PC-3 (cell line): ENCODE data around the gene GRIP2. TPM values are rescaled to one million over a fixed set of nuclear protein-coding genes. Genes with fewer than 3 reads are reported as not detected.

ENCODE experiments used
- ATAC-seq: fragments of 200-7000 bp; cut with Tn5 transposase; 2 replicates; pipeline ENCODE4 v1.9.1; 2020; ENCODE audit warnings: mild to moderate bottlenecking, moderate library complexity
- BruUV-seq: library from RNA; stranded (reverse); fragments of 400-500 nt; replicated peaks from 2 replicates; lab custom pipeline; 2021; lab: Mats Ljungman, UMichigan
- CTCF ChIA-PET: fragments of 300-600 bp; sonication (Branson Sonifier 250); formaldehyde crosslinking; loops from one replicate; lab custom pipeline; 2022; ENCODE audit warnings: antibody characterized with exemption; lab: Charles Lee
- POLR2A ChIA-PET: fragments of 300-600 bp; sonication (Branson Sonifier 250); formaldehyde crosslinking; loops from one replicate; lab custom pipeline; 2022; ENCODE audit warnings: antibody characterized with exemption; ENCODE audit not compliant: unreplicated experiment; lab: Charles Lee
- DNase-seq: peaks from one replicate; pipeline ENCODE4 v3.0.0-alpha.2; 2015
- H2AFZ ChIP-seq: fragments of 300-600 bp; sonication (generic); 2 replicates; pipeline ENCODE4 v1.6.0; 2016; ENCODE audit warnings: antibody characterized with exemption, low read length
- H3F3A ChIP-seq: fragments of 300-600 bp; sonication (generic); one replicate; pipeline ENCODE4 v1.6.0; 2017; ENCODE audit warnings: antibody characterized with exemption, low read length, control low read depth, mild to moderate bottlenecking; ENCODE audit not compliant: unreplicated experiment
- H3K27ac ChIP-seq: fragments of 300-600 bp; sonication (generic); 2 replicates; pipeline ENCODE4 v1.5.1; 2016; ENCODE audit warnings: mild to moderate bottlenecking, low read length
- H3K27me3 ChIP-seq: fragments of 300-600 bp; sonication (generic); 2 replicates; pipeline ENCODE4 v1.6.1; 2016; ENCODE audit warnings: low read length, mixed read lengths
- H3K36me3 ChIP-seq: fragments of 300-600 bp; sonication (generic); 2 replicates; pipeline ENCODE4 v1.6.1; 2016; ENCODE audit warnings: low read depth, mixed run types, low read length, mixed read lengths
- H3K4me1 ChIP-seq: fragments of 300-600 bp; sonication (generic); 2 replicates; pipeline ENCODE4 v1.5.1; 2016; ENCODE audit warnings: low read length; ENCODE audit not compliant: insufficient read depth
- H3K4me2 ChIP-seq: fragments of 300-600 bp; sonication (generic); 2 replicates; pipeline ENCODE4 v1.6.0; 2016; ENCODE audit warnings: low read length
- H3K4me3 ChIP-seq: fragments of 300-600 bp; sonication (generic); 2 replicates; pipeline ENCODE4 v1.5.1; 2016; ENCODE audit warnings: mild to moderate bottlenecking, low read length, mixed read lengths
- H3K79me2 ChIP-seq: fragments of 300-600 bp; sonication (generic); 2 replicates; pipeline ENCODE4 v1.6.1; 2017; ENCODE audit warnings: low read length, mixed read lengths
- H3K9ac ChIP-seq: fragments of 300-600 bp; sonication (generic); 2 replicates; pipeline ENCODE4 v1.6.0; 2016; ENCODE audit warnings: mild to moderate bottlenecking, low read length
- H3K9me2 ChIP-seq: fragments of 300-600 bp; sonication (generic); replicated peaks from 2 replicates; pipeline ENCODE4 v1.6.1; 2016; ENCODE audit warnings: mixed run types, low read length, mixed read lengths
- H3K9me3 ChIP-seq: fragments of 300-600 bp; sonication (generic); 2 replicates; pipeline ENCODE4 v1.6.1; 2016; ENCODE audit warnings: low read length, mixed read lengths
- H4K20me1 ChIP-seq: fragments of 300-600 bp; sonication (generic); 2 replicates; pipeline ENCODE4 v1.6.1; 2016; ENCODE audit warnings: low read length, mixed read lengths
- CTCF ChIP-seq: fragments of 300-600 bp; sonication (generic); conservative IDR thresholded peaks from 2 replicates; pipeline ENCODE4 v1.5.1; 2017; ENCODE audit warnings: antibody characterized with exemption, low read depth, mild to moderate bottlenecking, low read length
- EZH2 ChIP-seq: fragments of 300-600 bp; sonication (generic); IDR thresholded peaks from one replicate; pipeline ENCODE4 v1.6.1; 2017; ENCODE audit warnings: antibody characterized with exemption, mild to moderate bottlenecking, low read length; ENCODE audit not compliant: unreplicated experiment
- EZH2phosphoT487 ChIP-seq: fragments of 300-600 bp; sonication (generic); IDR thresholded peaks from 2 replicates; pipeline ENCODE4 v1.6.1; 2018; ENCODE audit warnings: mild to moderate bottlenecking, antibody characterized with exemption, low read length, borderline replicate concordance
- intact Hi-C: fragments of 100-400 bp; cut with micrococcal nuclease; formaldehyde crosslinking; loops from 2 replicates; pipeline ENCODE4 v1.9.0; 2023
- total RNA-seq: library from RNA; depleted of rRNA; stranded (reverse); fragments of >200 nt; gene quantifications from 2 replicates; pipeline ENCODE4 v1.2.3, GENCODE V29; 2014

The GRIP2 gene
- total RNA-seq, 1 experiment from 2014 or later = 0.36 TPM

GRCh38 chr3:14522768-14523167 is 17.4 kb downstream of the GRIP2 start:
- BruUV-seq = no TSS peak
- Histone ChIP-seq H3K4me3 (no peak overlapping the region), H3K9me2 (no peaks in the 10 kb centered on the region), H3K79me2 (no peaks in the 10 kb centered on the region), H2AFZ (no peak overlapping the region), H4K20me1 (no peaks in the 10 kb centered on the region), H3K36me3 (no peaks in the 10 kb centered on the region), H3K27ac (no peak overlapping the region), H3F3A (no peaks in the 10 kb centered on the region), H3K27me3 (no peaks in the 10 kb centered on the region; the same call in 1 of the 2 replicates), H3K4me1 (no peaks in the 10 kb centered on the region; the same call in 1 of the 2 replicates), H3K4me2 (no peak overlapping the region), H3K9ac (no peak overlapping the region), H3K9me3 (no peaks in the 10 kb centered on the region)
- CTCF ChIA-PET = no interaction called here
- intact Hi-C loops = no loop called here
- DNase-seq (no peak), ATAC-seq (no peak)
- POLR2A ChIA-PET = interaction anchor here (0.6 kb wide), 1 partner anchor 56 kb away, joined by 13 read pairs; no protein-coding TSS in a partner anchor
- TF ChIP-seq EZH2 (no peak), CTCF (no peak), EZH2phosphoT487 (no peak)

GRCh38 chr3:14522129-14522691 is 17.9 kb downstream of the GRIP2 start:
- Histone ChIP-seq H3K9ac (no peak overlapping the region), H3K79me2 (no peaks in the 10 kb centered on the region), H3K4me3 (no peak overlapping the region), H3F3A (no peaks in the 10 kb centered on the region), H3K9me2 (no peaks in the 10 kb centered on the region), H2AFZ (no peak overlapping the region), H3K4me2 (no peak overlapping the region), H3K9me3 (no peaks in the 10 kb centered on the region), H3K36me3 (no peaks in the 10 kb centered on the region), H4K20me1 (no peaks in the 10 kb centered on the region), H3K4me1 (no peaks in the 10 kb centered on the region; the same call in 1 of the 2 replicates), H3K27ac (no peak overlapping the region), H3K27me3 (no peaks in the 10 kb centered on the region; the same call in 1 of the 2 replicates)
- no peak for DNase-seq
- ChIA-PET POLR2A (interaction anchor here (0.6 kb wide), 1 partner anchor 57 kb away, joined by 13 read pairs; no protein-coding TSS in a partner anchor), CTCF (no interaction called here)
- BruUV-seq = no TSS peak
- intact Hi-C loops = no loop called here
- no peak for ATAC-seq
- TF ChIP-seq EZH2 = no peak
- no peak for TF ChIP-seq CTCF
- no peak for TF ChIP-seq EZH2phosphoT487

DNA sequence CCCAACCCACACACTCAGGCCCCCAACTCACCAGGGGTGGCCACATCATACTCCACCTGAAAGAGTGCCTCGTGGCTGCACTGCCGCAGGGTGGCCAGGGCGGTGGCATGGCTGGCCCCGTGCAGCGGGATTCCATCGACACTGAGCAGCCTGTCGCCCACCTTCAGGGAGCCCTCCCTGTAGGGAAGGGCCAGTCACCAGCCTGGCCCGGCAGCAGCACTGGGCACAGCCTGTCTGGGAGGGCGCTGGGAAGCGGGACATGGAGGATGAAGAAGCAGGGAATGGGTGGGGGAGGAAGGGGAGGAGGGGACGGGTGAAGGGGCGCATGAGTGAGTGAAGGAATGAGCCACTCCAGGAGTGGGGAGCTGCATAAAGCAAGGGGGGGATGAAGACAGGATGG is 18.5 kb downstream of the GRIP2 start:
- DNase-seq (no peak), ATAC-seq (no peak)
- H3K4me1 ChIP-seq = no peaks in the 10 kb centered on the region; the same call in 1 of the 2 replicates
- no peaks in the 10 kb centered on the region for H4K20me1 ChIP-seq
- intact Hi-C loops = no loop called here
- H3F3A ChIP-seq = no peaks in the 10 kb centered on the region
- no peaks in the 10 kb centered on the region for H3K9me3 ChIP-seq
- no peak overlapping the region for H3K27ac ChIP-seq
- no peak overlapping the region for H2AFZ ChIP-seq
- H3K9me2 ChIP-seq = no peaks in the 10 kb centered on the region
- H3K36me3 ChIP-seq = no peaks in the 10 kb centered on the region
- H3K27me3 ChIP-seq = no peaks in the 10 kb centered on the region; the same call in 1 of the 2 replicates
- no peak overlapping the region for H3K4me2 ChIP-seq
- H3K79me2 ChIP-seq = no peaks in the 10 kb centered on the region
- ChIA-PET CTCF (no interaction called here), POLR2A (no interaction called here)
- H3K9ac ChIP-seq = no peak overlapping the region
- TF ChIP-seq EZH2 (no peak), EZH2phosphoT487 (no peak), CTCF (no peak)
- BruUV-seq = no TSS peak
- H3K4me3 ChIP-seq = no peak overlapping the region
